BLaER1 treated with 17β-estradiol and CSF1 and Interleukin-3, amounts not matched to agents 10 nM and 100 nM (cell line): ENCODE measurements around the gene MT1G.

Experiments used
- H3K27ac ChIP-seq, 11 experiments: shearing (Covaris generic); formaldehyde crosslinking; 2 replicates each; pipeline ENCODE4 v1.8.1; 2022
- H3K27me3 ChIP-seq, 11 experiments: shearing (Covaris generic); formaldehyde crosslinking; 2 replicates each; pipeline ENCODE4 v1.8.1; 2022
- H3K36me3 ChIP-seq, 11 experiments: shearing (Covaris generic); formaldehyde crosslinking; 2 replicates each; pipeline ENCODE4 v1.8.1; 2022
- H3K4me1 ChIP-seq, 10 experiments: shearing (Covaris generic); formaldehyde crosslinking; 2 replicates each; pipeline ENCODE4 v1.8.1; 2022
- H3K4me2 ChIP-seq, 11 experiments: shearing (Covaris generic); formaldehyde crosslinking; 2 replicates each; pipeline ENCODE4 v1.8.1; 2022
- H3K4me3 ChIP-seq, 10 experiments: shearing (Covaris generic); formaldehyde crosslinking; 2 replicates each; pipeline ENCODE4 v1.8.1; 2022
- H3K9ac ChIP-seq, 11 experiments: shearing (Covaris generic); formaldehyde crosslinking; 2 replicates each; pipeline ENCODE4 v1.8.1; 2022
- H3K9me3 ChIP-seq, 11 experiments: shearing (Covaris generic); formaldehyde crosslinking; replicated peaks in 1 of 11; 2 replicates each; pipeline ENCODE4 v1.8.1; 2022
- H4K20me1 ChIP-seq, 11 experiments: shearing (Covaris generic); formaldehyde crosslinking; 2 replicates each; pipeline ENCODE4 v1.8.1; 2022
- Cebpa-rat ChIP-seq, 11 experiments: shearing (Covaris generic); IDR thresholded peaks; 2 replicates each; pipeline ENCODE4 v1.8.1; 2022

MT1G gene

DNA sequence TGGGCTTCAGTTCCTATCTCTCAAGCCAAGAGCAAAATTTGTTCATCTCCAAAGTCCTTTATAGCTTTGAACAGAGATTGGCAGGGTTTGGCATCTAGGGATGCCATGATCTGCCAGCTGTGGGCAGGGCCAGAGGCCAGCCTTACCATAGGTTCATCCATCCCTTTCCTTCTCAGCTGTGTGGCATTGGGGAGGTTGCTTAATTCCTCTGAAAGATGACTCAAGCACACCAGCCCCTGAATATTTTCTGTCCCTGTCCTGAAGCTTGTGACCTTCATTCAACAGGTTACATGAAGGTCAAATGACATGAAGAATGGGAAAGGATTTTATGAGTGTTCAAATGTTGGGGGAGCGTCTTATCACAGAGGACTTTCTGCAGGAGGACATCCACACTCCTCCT, 3.4 kb downstream of the MT1G start:
- TF ChIP-seq Cebpa-rat (IDR thresholded peaks at IDR 0.05), result no peak
- peaks cover 0 to 34% (median 6%) of the 10 kb centered on the region in 11 experiments; a peak in 11 of 22 replicates for H4K20me1 ChIP-seq
- H3K4me3 ChIP-seq, result no peak overlapping the region
- no peak overlapping the region for H3K27ac ChIP-seq
- no peaks in the 10 kb centered on the region for H3K36me3 ChIP-seq
- peaks cover 98 to 100% (median 100%) of the 10 kb centered on the region in 11 experiments for H3K27me3 ChIP-seq
- no peak overlapping the region for H3K4me2 ChIP-seq
- H3K4me1 ChIP-seq, result peaks cover 21 to 37% (median 25%) of the 10 kb centered on the region in 10 experiments
- no peak overlapping the region for H3K9ac ChIP-seq
- 0 out of 22 replicates have a peak, but pooled peaks cover 0 to 4% (median 0%) of the 10 kb centered on the region in 11 experiments for H3K9me3 ChIP-seq

DNA sequence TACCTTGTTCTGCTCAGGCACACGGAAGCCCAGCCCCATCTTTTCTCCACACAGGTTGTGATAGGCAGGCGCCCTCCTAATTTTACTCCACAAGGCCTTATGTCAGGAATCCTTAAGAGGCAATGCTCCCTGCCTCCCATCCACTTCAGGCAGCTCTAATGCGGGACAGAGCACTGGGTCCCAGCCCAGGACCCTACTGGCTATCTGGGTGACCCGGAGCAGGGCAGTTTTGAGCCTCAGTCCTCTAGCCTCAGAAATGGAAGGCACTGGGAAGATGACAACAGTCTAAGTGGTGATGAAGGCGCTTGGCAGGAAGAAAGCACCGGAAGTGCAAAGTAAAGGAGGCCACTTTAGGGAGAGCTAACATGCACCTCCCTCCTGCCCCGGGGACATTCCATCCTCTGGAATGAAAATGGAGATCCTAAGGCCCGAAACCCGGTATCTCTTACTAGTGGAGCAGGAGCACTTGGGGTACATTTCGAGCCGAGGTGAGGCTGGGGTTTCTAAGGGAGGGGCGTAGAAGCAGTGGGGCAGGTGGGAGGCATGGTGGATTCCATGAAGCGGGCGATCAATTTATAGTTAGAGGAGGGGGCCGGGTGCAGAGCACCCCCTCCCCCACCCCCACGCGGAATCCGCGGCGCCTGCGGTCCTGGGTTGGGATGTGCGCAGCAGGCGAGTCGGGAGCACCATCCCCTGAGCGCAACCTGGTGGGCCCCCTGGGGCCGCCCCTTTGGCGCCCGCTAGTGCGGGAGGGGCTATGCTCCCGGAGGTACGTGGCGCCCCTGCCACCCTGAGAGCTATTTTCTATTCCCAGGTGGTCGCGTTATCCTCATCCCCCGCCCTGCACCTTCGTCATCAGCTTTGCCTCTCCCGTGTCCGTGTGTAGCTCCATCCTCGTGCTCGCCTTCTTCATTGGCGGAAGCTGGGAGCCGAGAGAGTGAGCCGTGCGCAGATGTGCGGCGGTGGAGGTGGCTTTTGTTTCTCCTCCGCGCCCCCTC, 5.2 kb downstream of the MT1G start:
- Histone ChIP-seq H3K4me3 (peak overlapping the region in 6 of 10 experiments; percentile 9 to 38 (median 20); a peak in 5 of 20 replicates), H3K4me2 (peak overlapping the region; percentile 42 to 68 (median 60); a peak in 21 of 22 replicates)

DNA sequence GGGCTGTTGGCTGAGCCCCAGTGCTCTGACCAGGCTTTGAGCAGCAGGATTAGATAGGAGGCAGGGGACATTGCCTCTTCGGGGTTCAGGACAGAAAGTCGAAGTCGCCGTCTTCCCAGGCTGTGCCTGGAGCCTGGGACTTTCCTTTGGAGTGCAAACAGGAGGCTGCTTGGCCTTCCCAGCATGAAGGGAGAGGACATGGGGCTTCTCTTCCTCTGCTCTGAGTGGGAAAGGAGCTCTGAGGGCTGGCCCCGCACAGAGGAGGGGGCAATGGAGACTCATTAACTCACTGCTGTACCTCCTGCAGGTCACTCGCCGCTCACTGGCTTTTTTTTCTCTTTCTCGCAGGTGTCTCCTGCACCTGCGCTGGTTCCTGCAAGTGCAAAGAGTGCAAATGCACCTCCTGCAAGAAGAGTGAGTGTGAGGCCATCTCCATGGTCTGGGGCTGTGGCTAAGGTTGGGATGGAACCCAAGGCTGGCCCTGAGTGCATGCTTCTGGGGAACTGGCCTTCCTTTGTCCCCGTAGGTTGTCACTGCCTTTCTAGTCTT, 9.5 kb downstream of the MT1G start:
- H3K27me3 ChIP-seq, result peaks cover 59 to 74% (median 70%) of the 10 kb centered on the region in 11 experiments
- no peaks in the 10 kb centered on the region for H3K36me3 ChIP-seq
- peaks cover 19 to 38% (median 30%) of the 10 kb centered on the region in 10 experiments for H3K4me1 ChIP-seq
- peak overlapping the region; percentile 79 to 99 (median 95) for H3K4me2 ChIP-seq
- H3K9ac ChIP-seq, result peak overlapping the region in 7 of 11 experiments; percentile 34 to 72 (median 64); a peak in 7 of 22 replicates
- no peaks in the 10 kb centered on the region for H3K9me3 ChIP-seq
- no peak for TF ChIP-seq Cebpa-rat (IDR thresholded peaks at IDR 0.05)
- peak overlapping the region; percentile 59 to 75 (median 66) for H3K4me3 ChIP-seq
- peaks cover 0 to 10% (median 0%) of the 10 kb centered on the region in 11 experiments; a peak in 2 of 22 replicates for H4K20me1 ChIP-seq
- no peak overlapping the region; a peak in 1 of 22 replicates for H3K27ac ChIP-seq

More for the DNA sequence above, 5.2 kb downstream of the MT1G start:
- Histone ChIP-seq H3K36me3 (no peaks in the 10 kb centered on the region), H3K27ac (no peak overlapping the region), H4K20me1 (peaks cover 0 to 16% (median 4%) of the 10 kb centered on the region in 11 experiments; a peak in 6 of 22 replicates), H3K9ac (no peak overlapping the region), H3K27me3 (peaks cover 98 to 100% (median 100%) of the 10 kb centered on the region in 11 experiments), H3K4me1 (peaks cover 17 to 29% (median 23%) of the 10 kb centered on the region in 10 experiments), H3K9me3 (0 out of 22 replicates have a peak, but pooled peaks cover 0 to 4% (median 0%) of the 10 kb centered on the region in 11 experiments)
- no peak for TF ChIP-seq Cebpa-rat (IDR thresholded peaks at IDR 0.05)

DNA sequence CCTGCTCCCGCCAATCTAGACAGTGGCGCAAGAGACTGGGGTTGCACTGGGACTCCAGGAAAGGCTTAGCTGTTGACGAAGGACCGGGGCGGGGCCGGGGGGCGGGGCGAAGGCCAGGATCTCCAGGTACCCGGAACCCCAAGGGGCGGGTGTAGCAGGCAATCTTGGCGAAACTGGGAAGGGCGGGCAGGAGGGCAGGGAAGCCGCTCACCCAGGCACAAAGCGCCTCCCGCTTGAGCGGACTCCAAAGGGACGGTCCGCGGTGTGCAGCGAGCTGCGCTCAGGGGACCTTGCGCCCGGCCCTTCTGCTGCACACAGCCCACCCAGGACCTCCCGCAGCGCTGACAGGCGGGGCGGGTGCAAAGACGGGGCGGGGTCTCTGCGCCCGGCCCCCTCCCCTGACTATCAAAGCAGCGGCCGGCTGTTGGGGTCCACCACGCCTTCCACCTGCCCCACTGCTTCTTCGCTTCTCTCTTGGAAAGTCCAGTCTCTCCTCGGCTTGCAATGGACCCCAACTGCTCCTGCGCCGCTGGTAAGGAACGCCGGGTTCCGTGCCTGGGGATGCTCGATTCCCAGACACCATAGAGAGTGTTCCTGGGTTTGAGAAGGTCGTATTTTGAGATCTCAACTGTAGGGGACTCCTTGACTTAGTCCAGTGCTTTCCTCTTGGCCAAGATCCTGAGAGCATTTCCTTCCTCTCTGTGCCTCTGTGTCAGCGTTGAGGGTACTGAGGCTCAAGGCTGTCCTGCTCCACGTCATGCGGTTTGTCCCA, 10.1 kb downstream of the MT1G start, which contains the start of gene MT1F:
Gene MT1F, plus strand, starts transcription at position 405 of the 772 bp plus-strand sequence. Its CDS starts 100 bp downstream, at position 505.
- no peaks in the 10 kb centered on the region for H3K9me3 ChIP-seq
- peak within 1 kb of the TSS; percentile 25 to 72 (median 62); a peak in 19 of 22 replicates for H3K9ac ChIP-seq
- H3K27ac ChIP-seq, result peak within 1 kb of the TSS in 5 of 11 experiments; percentile 14 to 52 (median 26); a peak in 7 of 22 replicates
- no peaks in the 10 kb centered on the region for H3K36me3 ChIP-seq
- peak within 1 kb of the TSS; percentile 79 to 99 (median 95) for H3K4me2 ChIP-seq
- TF ChIP-seq Cebpa-rat (IDR thresholded peaks at IDR 0.05), result no peak
- H3K4me3 ChIP-seq, result peak within 1 kb of the TSS; percentile 59 to 75 (median 66)
- peaks cover 0 to 9% (median 0%) of the 10 kb centered on the region in 11 experiments; a peak in 2 of 22 replicates for H4K20me1 ChIP-seq
- peaks cover 52 to 67% (median 63%) of the 10 kb centered on the region in 11 experiments for H3K27me3 ChIP-seq
- H3K4me1 ChIP-seq, result peaks cover 20 to 41% (median 32%) of the 10 kb centered on the region in 10 experiments

DNA sequence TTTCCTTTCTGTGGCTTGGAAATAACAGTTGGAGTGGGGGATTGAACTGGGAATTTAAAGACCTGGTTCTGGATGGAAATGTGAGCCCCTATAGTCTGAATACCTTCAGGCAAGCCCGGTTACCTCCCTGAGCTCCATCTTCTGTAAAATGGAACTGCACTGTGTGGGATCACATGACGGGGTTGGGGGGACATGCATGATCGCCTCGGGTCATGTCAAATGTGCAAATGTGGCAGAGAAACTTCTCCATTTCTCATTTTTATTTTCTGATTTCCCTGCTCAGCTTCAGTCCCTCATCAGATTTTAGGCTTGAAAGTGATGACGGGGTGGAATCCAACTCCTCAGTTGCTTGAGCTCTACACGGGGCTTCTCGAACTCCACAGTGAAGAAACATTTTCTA, 14.6 kb downstream of the MT1G start:
- H3K27me3 ChIP-seq, result peaks cover 13 to 46% (median 36%) of the 10 kb centered on the region in 11 experiments
- peaks cover 14 to 32% (median 22%) of the 10 kb centered on the region in 10 experiments for H3K4me1 ChIP-seq
- no peak overlapping the region for H3K27ac ChIP-seq
- H3K4me3 ChIP-seq, result no peak overlapping the region
- H3K9me3 ChIP-seq, result no peaks in the 10 kb centered on the region
- no peaks in the 10 kb centered on the region for H3K36me3 ChIP-seq
- TF ChIP-seq Cebpa-rat (IDR thresholded peaks at IDR 0.05), result no peak
- no peak overlapping the region for H3K9ac ChIP-seq
- H3K4me2 ChIP-seq, result peak overlapping the region in 10 of 11 experiments; percentile 14 to 66 (median 40); a peak in 18 of 22 replicates
- H4K20me1 ChIP-seq, result peaks cover 0 to 2% (median 0%) of the 10 kb centered on the region in 11 experiments; a peak in 2 of 22 replicates

DNA sequence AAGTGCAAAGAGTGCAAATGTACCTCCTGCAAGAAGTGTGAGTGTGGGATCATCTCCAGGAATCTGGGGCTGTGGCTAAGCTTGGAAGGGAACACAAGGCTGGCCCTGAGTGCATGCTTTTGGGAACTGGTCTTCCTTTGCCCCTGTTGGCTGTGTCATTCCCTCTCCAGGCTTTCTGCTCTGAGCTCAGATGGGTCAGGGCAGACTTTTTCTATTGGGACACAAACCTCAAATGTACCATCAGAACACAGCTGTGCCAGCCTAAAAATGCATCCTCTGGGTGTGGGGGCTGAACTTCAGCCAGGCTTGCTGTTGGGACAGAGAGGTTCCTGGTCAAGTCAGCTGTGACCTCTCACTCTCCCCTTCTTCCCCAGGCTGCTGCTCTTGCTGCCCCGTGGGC, 15.3 kb downstream of the MT1G start:
- Histone ChIP-seq H4K20me1 (peaks cover 0 to 5% (median 0%) of the 10 kb centered on the region in 11 experiments; a peak in 2 of 22 replicates), H3K27me3 (peaks cover 13 to 46% (median 36%) of the 10 kb centered on the region in 11 experiments), H3K9ac (no peak overlapping the region), H3K27ac (no peak overlapping the region), H3K36me3 (no peaks in the 10 kb centered on the region), H3K9me3 (no peaks in the 10 kb centered on the region), H3K4me2 (peak overlapping the region in 4 of 11 experiments; percentile 37 to 66 (median 56); a peak in 6 of 22 replicates), H3K4me1 (peaks cover 7 to 28% (median 15%) of the 10 kb centered on the region in 10 experiments; a peak in 18 of 20 replicates), H3K4me3 (no peak overlapping the region)
- TF ChIP-seq Cebpa-rat (IDR thresholded peaks at IDR 0.05), result no peak

DNA sequence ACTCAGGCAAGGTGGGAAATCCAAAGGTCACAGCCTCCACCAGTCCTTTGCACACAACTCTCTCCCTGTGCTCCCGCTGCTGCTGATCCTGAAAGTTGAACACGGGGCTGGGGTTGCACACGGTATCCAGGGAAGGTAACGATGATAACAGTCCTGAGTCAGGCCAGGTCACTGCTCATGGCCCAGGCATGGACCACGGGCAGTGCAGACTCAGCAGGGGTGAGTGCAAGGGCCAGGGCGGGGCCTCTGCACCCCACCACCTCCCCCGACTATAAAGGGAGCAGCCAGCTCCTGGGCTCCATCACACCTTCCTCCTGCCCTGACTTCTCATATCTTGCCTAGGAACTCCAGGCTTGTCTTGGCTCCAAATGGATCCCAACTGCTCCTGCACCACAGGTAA, 16.3 kb downstream of the MT1G start, which contains the start of gene MT1B:
Gene MT1B, plus strand, starts transcription at position 301 of the 400 bp plus-strand sequence. Its CDS starts 68 bp downstream, at position 369.
- no peak within 1 kb of the TSS for H3K9ac ChIP-seq
- H3K4me1 ChIP-seq, result peaks cover 7 to 24% (median 11%) of the 10 kb centered on the region in 10 experiments; a peak in 17 of 20 replicates
- H3K36me3 ChIP-seq, result no peaks in the 10 kb centered on the region
- no peak for TF ChIP-seq Cebpa-rat (IDR thresholded peaks at IDR 0.05)
- peaks cover 22 to 46% (median 36%) of the 10 kb centered on the region in 11 experiments for H3K27me3 ChIP-seq
- no peak within 1 kb of the TSS for H3K4me3 ChIP-seq
- H3K27ac ChIP-seq, result no peak within 1 kb of the TSS
- H3K9me3 ChIP-seq, result no peaks in the 10 kb centered on the region
- peak within 1 kb of the TSS in 4 of 11 experiments; percentile 37 to 66 (median 56); a peak in 4 of 22 replicates for H3K4me2 ChIP-seq
- peaks cover 0 to 6% (median 0%) of the 10 kb centered on the region in 11 experiments; a peak in 3 of 22 replicates for H4K20me1 ChIP-seq
